Measurements from ENCODE around the gene LDLRAD4. TPM values are rescaled to one million over a fixed set of nuclear protein-coding genes. Genes with fewer than 3 reads are reported as not detected.

The LDLRAD4 gene
- total and polyA plus RNA-seq, 11 donors, result 10.4 to 44.0 (median 29.6) TPM

GRCh38 chr18:13433685-13434084 is 215.1 kb downstream of the LDLRAD4 start:
- Histone ChIP-seq H3K4me3 (no peak overlapping the region), H3K4me1 (peaks cover 0 to 45% (median 27%) of the 10 kb centered on the region in 12 donors), H3K36me3 (no peaks in the 10 kb centered on the region), H3K27ac (no peak overlapping the region), H3K27me3 (no peaks in the 10 kb centered on the region), H3K9me3 (no peaks in the 10 kb centered on the region)
- TF ChIP-seq POLR2A (IDR thresholded peaks at IDR 0.05), result no peak
- TF ChIP-seq, protein P1, sequence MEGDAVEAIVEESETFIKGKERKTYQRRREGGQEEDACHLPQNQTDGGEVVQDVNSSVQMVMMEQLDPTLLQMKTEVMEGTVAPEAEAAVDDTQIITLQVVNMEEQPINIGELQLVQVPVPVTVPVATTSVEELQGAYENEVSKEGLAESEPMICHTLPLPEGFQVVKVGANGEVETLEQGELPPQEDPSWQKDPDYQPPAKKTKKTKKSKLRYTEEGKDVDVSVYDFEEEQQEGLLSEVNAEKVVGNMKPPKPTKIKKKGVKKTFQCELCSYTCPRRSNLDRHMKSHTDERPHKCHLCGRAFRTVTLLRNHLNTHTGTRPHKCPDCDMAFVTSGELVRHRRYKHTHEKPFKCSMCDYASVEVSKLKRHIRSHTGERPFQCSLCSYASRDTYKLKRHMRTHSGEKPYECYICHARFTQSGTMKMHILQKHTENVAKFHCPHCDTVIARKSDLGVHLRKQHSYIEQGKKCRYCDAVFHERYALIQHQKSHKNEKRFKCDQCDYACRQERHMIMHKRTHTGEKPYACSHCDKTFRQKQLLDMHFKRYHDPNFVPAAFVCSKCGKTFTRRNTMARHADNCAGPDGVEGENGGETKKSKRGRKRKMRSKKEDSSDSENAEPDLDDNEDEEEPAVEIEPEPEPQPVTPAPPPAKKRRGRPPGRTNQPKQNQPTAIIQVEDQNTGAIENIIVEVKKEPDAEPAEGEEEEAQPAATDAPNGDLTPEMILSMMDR (IDR thresholded peaks at IDR 0.05), result no peak
- intact Hi-C loops (cut with DNase I), result loop anchor here in 1 of 10 donors (10.0 kb wide), 1 partner anchor 181 kb away; no protein-coding TSS in a partner anchor
- no peak for DNase-seq
- no peak for ATAC-seq
- 85 to 91% (median 87%) methylated on average over 5 of the region's 5 CpGs for WGBS, 4 donors

DNA sequence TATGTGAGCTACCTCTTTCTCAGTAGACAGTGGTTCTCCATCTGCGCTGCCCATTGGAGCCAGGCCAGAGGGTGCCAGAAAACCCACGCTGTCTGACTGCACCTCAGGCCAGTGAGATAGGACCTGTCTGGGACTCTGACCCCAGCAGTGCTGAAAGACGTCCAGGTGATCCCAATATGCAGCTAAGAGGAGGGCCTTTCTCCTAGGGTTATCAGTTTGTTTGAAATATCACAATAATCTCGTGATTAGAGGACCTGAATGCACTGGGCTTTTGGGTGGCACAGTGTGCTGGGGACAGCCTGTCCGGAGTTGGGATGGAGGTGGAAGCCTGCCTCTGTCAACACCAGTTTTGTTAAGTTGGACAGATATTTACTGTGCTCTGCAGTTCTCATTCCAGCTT is 216.3 kb downstream of the LDLRAD4 start:
- DNase-seq (no peak), ATAC-seq (peak in 3 of 4 donors; percentile 13 to 66 (median 17))
- no peaks in the 10 kb centered on the region for H3K27me3 ChIP-seq
- peaks cover 0 to 44% (median 24%) of the 10 kb centered on the region in 12 donors for H3K4me1 ChIP-seq
- TF ChIP-seq, protein P1 (IDR thresholded peaks at IDR 0.05), result no peak
- no peak for TF ChIP-seq POLR2A (IDR thresholded peaks at IDR 0.05)
- WGBS, 4 donors, result 63 to 69% (median 65%) methylated on average over 5 of the region's 5 CpGs
- no peaks in the 10 kb centered on the region for H3K36me3 ChIP-seq
- intact Hi-C loops (cut with DNase I), result loop anchor here in 2 of 10 donors (5.0 to 10.0 kb wide), 4 partner anchors 87 to 218 kb away; partner anchors contain the start of gene LDLRAD4 (in 1 of the 2)
- H3K27ac ChIP-seq, result peak overlapping the region in 4 of 12 donors; percentile 2 to 46 (median 43)
- no peak overlapping the region for H3K4me3 ChIP-seq
- H3K9me3 ChIP-seq, result no peaks in the 10 kb centered on the region

DNA sequence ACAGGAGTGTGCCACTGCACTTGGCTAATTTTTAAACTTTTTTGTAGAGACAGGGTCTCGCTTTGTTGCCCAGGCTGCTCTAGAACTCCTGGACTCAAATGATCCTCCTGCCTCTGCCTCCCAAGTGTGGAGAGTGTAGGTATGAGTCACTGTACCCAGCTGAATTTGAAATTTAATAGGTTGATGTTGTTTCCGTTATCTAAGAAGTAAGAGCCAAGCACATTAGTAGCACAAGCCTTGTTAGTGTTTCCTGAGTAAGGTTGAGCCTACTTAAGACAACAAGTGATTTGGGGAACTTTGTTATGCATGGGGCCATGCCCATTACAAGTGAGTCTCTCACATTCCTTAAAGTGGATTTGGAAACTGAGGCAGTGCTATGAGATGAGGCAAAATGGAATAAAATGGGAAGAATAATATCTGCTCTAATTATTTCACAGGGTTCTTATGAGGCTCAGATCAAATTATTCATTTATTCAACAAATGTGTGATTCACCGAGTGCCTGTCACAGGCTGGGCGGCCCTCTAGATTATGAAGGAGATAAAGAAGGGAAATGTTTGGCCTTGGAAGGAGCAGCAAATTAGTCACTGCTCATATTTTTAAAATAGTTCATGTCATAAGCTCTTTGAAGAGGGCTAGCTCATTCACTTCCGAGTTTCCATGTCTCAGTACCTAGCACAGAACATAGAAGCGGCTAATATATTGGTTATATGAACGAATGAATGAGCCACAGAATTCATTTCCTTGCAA is 217.2 kb downstream of the LDLRAD4 start:
- Histone ChIP-seq H3K9me3 (no peaks in the 10 kb centered on the region), H3K27me3 (no peaks in the 10 kb centered on the region), H3K27ac (peak overlapping the region in 8 of 12 donors; percentile 23 to 61 (median 41)), H3K4me1 (peaks cover 0 to 44% (median 25%) of the 10 kb centered on the region in 12 donors), H3K36me3 (peaks cover 0 to 1% (median 0%) of the 10 kb centered on the region in 9 donors), H3K4me3 (no peak overlapping the region)
- DNase-seq (no peak), ATAC-seq (peak; percentile 35 to 76 (median 64))
- TF ChIP-seq, protein P1 (IDR thresholded peaks at IDR 0.05), result no peak
- no peak for TF ChIP-seq POLR2A (IDR thresholded peaks at IDR 0.05)
- intact Hi-C loops (cut with DNase I), result loop anchor here in 2 of 10 donors (5.0 to 10.0 kb wide), 4 partner anchors 87 to 218 kb away; partner anchors contain the start of gene LDLRAD4 (in 1 of the 2)
- WGBS, 4 donors, result 73 to 77% (median 74%) methylated on average over 7 of the region's 7 CpGs

DNA sequence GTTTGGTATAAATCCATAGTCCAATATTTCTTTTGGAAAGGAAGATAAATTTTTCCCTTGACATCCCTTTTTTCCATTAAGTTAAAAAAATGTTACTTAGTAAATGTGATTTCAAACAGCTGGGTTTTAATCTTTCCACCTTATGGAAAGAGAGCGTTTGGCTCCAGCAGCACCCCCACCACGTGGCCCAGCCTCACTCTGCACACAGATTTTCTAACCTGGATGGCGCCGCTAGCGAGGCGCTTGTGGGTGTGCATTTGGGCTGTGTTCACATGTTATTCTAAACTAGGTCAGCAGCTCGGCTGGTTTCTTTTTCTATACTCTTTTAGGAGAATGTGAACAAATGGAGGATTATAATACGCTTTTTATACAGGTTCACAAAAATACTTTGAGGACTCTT is 218.0 kb downstream of the LDLRAD4 start:
- TF ChIP-seq, protein P1 (IDR thresholded peaks at IDR 0.05), result no peak
- TF ChIP-seq POLR2A (IDR thresholded peaks at IDR 0.05), result no peak
- ATAC-seq (peak in 1 of 4 donors; percentile 47), DNase-seq (no peak)
- intact Hi-C loops (cut with DNase I), result loop anchor here in 2 of 10 donors (5.0 to 10.0 kb wide), 4 partner anchors 86 to 219 kb away; partner anchors contain the start of gene LDLRAD4 (in 1 of the 2)
- H3K4me1 ChIP-seq, result peaks cover 0 to 53% (median 26%) of the 10 kb centered on the region in 12 donors
- peak overlapping the region in 8 of 12 donors; percentile 13 to 61 (median 41) for H3K27ac ChIP-seq
- no peak overlapping the region for H3K4me3 ChIP-seq
- H3K9me3 ChIP-seq, result no peaks in the 10 kb centered on the region
- H3K27me3 ChIP-seq, result no peaks in the 10 kb centered on the region
- H3K36me3 ChIP-seq, result peaks cover 0 to 2% (median 0%) of the 10 kb centered on the region in 9 donors
- 66 to 81% (median 70%) methylated on average over 8 of the region's 8 CpGs for WGBS, 4 donors
